HG03520 (cell line): ENCODE results near the gene OR4Q2.
"Not testable (repeated sequence)": the region's sequence is repeated elsewhere in the genome, so short reads cannot be mapped to it uniquely, and the experiment has no call there.

Experiments
- ATAC-seq: cut with Tn5 transposase; IDR thresholded peaks from one replicate; pipeline ENCODE4 v1.9.1; 2021; ENCODE audit warnings: mild to moderate bottlenecking, moderate library complexity; ENCODE audit not compliant: unreplicated experiment

OR4Q2 gene

DNA sequence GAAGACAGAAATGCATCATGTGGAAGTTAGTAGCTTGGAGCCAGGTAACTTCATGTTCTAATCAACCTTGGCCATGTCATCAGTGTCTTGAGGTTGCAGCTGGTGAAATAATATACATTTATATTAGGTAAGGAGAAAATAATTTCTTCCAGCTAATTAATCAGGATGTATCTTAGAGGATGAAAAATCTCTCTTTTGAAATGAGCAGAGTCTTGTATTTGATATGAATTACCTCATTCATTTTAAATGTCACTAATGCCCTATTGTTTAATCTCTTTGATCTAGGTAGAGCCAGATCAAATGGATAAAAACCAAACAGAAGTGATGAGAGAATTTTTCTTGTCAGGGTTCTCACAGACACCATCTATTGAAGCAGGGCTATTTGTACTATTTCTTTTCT, at the start of gene OR4Q2:
Gene OR4Q2, plus strand, starts transcription at position 301 of the 400 bp plus-strand sequence.
- no peak for ATAC-seq

DNA sequence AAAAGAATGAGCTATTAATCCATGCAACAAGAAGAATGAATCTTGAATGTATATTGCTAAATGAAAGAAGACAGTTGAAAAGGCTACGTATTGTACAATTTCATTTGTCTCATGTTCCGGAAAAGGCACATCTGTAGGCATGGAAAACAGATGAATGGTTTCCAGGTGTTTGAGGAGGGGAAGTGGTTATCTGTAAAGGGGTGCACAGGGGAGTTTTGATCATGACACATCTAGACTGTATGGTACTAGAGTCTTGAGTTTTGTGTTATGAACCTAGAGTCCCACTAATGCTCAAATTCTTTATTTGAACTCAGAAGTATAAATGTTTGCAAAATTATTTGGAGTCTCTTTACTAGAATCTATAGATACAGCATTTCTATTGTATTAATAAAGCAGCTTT, 32.2 kb upstream of the OR4Q2 start:
- not testable (repeated sequence) for ATAC-seq

DNA sequence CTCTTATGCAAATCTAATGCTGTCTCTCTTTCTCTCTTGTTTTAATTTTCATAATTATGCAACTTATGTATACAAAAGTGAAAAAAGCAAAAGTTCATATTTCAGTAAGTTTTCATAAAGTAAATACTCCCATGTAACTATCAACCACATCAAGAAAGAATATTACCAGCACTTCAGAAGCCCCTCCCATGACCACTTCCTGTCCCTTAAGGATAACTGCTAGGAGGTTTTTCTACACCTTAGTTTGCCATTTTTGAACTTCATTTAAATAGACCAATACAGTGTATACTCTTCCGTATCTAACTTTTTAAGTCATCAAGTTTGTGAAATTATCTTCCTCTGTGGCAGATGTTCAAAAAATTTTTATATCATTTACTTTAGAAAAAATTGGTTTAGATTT, 27.1 kb upstream of the OR4Q2 start:
- no peak for ATAC-seq

DNA sequence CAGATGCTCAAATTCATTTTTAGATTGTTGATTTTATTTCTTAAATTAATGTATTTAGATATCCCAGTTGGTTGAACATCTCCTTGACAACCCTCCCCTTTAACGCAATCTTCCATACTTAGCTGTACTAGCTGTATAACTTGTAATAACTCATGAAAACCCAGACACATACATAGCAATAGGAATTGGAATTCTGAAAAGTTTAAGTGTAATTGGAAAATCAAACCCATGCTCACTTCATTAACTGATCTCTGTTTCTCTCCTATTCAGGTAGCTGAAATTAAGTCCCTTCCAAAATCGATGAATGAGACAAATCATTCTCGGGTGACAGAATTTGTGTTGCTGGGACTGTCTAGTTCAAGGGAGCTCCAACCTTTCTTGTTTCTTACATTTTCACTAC, 26.7 kb upstream of the OR4Q2 start, which contains the start of gene OR4K15:
Gene OR4K15, plus strand, starts transcription at position 301 of the 400 bp plus-strand sequence. Its CDS starts 0 bp downstream, at position 301.
- no peak for ATAC-seq

GRCh38 chr14:19993438-19993837, 8.5 kb upstream of the OR4Q2 start:
- no peak for ATAC-seq

- ATAC-seq, result no peak
These were observed 356 bp downstream of the OR4Q2 start for GRCh38 chr14:20002319-20002718.

GRCh38 chr14:20008156-20008555, 6.2 kb downstream of the OR4Q2 start:
- ATAC-seq, result no peak

DNA sequence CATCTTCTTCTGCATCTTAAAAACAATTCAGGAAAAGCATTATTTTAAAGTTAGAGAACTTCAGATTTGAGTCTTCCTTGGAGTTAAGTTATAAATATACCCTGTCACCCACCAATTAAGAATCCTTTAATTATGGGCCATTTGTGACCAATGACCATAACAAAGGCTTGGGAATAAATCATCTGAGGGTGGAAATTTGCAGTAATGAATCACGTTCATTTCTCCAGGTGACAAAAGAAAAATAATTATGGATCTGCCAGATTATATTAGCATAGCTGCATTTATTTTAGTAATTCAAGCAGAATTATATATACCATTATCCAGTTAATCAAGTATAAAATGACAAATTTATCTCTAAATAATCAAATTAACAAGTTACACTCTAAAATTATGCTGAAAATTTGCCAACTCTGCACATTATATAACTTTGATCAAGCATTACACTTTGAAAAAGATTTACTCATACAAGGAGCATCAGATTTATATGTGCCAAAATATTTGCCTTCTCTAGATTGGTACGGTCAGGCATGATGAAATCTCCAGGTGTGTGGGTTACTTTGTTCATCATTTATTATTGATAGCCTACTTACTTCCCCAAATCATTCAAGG, 17.4 kb downstream of the OR4Q2 start, which contains the start of gene OR4K14:
Gene OR4K14, minus strand, starts transcription at position 51 of the 609 bp plus-strand sequence. CDS start 4,114 bp downstream, outside the sequence.
- no peak for ATAC-seq

DNA sequence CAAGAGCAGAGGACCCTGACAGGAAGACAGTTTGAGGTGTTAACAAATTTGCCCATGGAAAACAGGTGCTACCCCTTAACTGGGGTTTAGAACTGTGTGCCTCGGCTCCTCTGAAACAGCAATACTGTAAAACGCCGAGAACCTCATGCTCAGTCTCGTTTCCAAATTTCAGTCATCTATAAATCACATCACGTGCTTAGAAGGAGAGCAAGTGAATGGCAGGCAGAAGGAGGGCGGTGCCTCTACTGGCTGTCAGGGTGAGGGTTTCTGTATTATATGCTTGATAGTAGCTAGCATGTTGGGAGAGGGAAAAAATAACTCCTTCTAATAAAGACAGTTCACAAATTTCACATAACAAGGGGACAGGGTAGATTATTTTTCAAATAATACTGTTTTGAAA, 29.1 kb downstream of the OR4Q2 start:
- no peak for ATAC-seq

DNA sequence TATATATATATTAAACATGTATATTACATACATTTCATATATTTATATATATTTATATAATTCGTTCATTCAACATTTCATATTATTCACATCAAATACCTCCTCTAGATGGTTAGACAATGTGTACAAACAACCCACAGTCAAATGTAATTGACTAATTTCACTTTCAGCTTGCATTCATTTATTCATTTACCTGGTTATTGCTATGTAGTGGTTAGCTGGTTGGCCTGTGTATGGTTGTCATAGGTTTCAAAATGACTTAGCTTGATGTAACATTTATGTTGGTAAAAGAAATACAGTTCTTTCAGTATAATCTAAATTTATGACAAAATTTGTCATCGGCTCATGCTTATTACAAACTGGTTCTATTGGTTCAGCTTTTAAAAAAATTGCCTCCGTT, 33.5 kb downstream of the OR4Q2 start:
- no peak for ATAC-seq

- no peak for ATAC-seq
These were observed 34.0 kb downstream of the OR4Q2 start, which contains the start of gene OR4K13 for GRCh38 chr14:20035938-20036337. Gene OR4K13 (minus strand): TSS chr14:20036038. CDS start chr14:20034758, 1,280 bp downstream.

GRCh38 chr14:20044243-20044642, 42.3 kb downstream of the OR4Q2 start:
- no peak for ATAC-seq

DNA sequence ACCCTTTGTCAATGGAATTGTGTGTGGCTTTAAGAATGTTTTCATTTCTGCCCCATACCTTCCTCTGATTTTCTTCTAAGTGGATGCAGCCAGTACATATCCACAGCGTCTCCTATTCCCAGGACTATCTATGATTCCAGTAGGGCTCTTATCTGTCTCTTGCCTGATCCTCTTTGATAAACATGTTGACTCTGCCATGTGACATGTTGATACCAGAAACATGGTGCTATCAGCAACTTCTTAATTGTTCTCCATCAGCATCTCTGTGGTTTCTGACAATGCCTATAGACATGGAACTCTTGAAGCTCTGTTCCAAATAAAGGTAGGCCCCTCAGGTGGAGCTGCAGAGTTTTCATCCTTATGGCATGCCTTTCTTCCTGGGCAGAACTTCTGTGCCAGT, 46.2 kb downstream of the OR4Q2 start:
- no peak for ATAC-seq
